Ovary (tissue), 9 donors: ENCODE results near the gene GRIPAP1. TPM values are rescaled to one million over a fixed set of nuclear protein-coding genes. Genes with fewer than 3 reads are reported as not detected.
A peak's percentile ranks its signal among the peaks of the same experiment; 100 is the strongest.

ENCODE experiments used
- DNase-seq, 5 donors: peaks; one replicate each; pipeline ENCODE4 v3.0.0-alpha.2; 2019 to 2020
- H3K27ac ChIP-seq, 2 donors: fragments of 200-600 bp; one replicate each; pipeline versions ENCODE4 v1.5.1 to v1.8.0; 2019 to 2022
- H3K27me3 ChIP-seq: fragments of 200-600 bp; one replicate; pipeline ENCODE4 v1.8.0; 2022
- H3K36me3 ChIP-seq: fragments of 200-600 bp; sonication (generic); one replicate; pipeline ENCODE4 v1.5.1; 2019
- H3K4me1 ChIP-seq: one replicate; pipeline ENCODE4 v1.8.1; 2013; ENCODE audit warnings: mild to moderate bottlenecking, moderate library complexity; ENCODE audit not compliant: insufficient read depth
- H3K4me3 ChIP-seq: fragments of 200-600 bp; sonication (generic); one replicate; pipeline ENCODE4 v1.5.1; 2017
- H3K9me3 ChIP-seq, 2 donors: fragments of 200-600 bp in 1 of 2; sonication (generic) in 1 of 2; one replicate each; pipeline versions ENCODE4 v1.5.1 to v1.8.1; 2013 to 2019; ENCODE audit warnings: mild to moderate bottlenecking in 1 of 2, moderate library complexity in 1 of 2
- EP300 ChIP-seq: sonication (generic); formaldehyde crosslinking; IDR thresholded peaks from one replicate; pipeline ENCODE4 v1.6.1; 2017; ENCODE audit warnings: antibody characterized with exemption
- POLR2A ChIP-seq: fragments of 450-650 bp; IDR thresholded peaks from one replicate; pipeline ENCODE4 v1.6.1; 2017; ENCODE audit warnings: antibody characterized with exemption, mild to moderate bottlenecking, moderate library complexity
- WGBS, 3 donors: extraction: QIAGEN DNeasy Blood & Tissue Kit in 1 of 3; methylation state at CpG; one replicate each; pipeline versions ENCODE4 v1.1.5 to v1.1.7; 2013 to 2017; 5-methylcytosine and 5-hydroxymethylcytosine counted together
- intact Hi-C, 4 donors: fragments of 100-400 bp; cut with DNase I; formaldehyde crosslinking; loops; one replicate each; pipeline versions ENCODE4 v1.11.0 to v1.15.1; 2022 to 2023
- polyA plus RNA-seq, 2 donors: library from polyadenylated mRNA; stranded (reverse); fragments of 200-250 nt in 1 of 2; fragments of 350-450 nt in 1 of 2; fragmentation: Illumina TruSeq in 1 of 2; extraction: RNeasy Lipid Tissue Mini Kit (QIAGEN cat#74804) in 1 of 2; gene quantifications; one replicate each; pipeline ENCODE4 v1.2.3, GENCODE V29; 2013 to 2014
- total RNA-seq, 7 donors: library from RNA; depleted of rRNA in 2 of 7; stranded (reverse); fragments of >200 nt in 2 of 7; fragmentation: NEBNext Ultra II Directional in 3 of 7; extraction: Animal tissue kit (Norgen Biotek cat#: 25700) in 3 of 7; gene quantifications; one replicate each; pipeline versions ENCODE4 v1.1.0 to v1.2.4, GENCODE V29; 2016 to 2023
- TF ChIP-seq, protein P1 (sequence below), 3 donors: fragments of 450-650 bp in 2 of 3; fragments of 200-600 bp in 1 of 3; IDR thresholded peaks; one replicate each; pipeline versions ENCODE4 v1.5.1 to v1.8.0; 2016 to 2022; ENCODE audit warnings: antibody characterized with exemption in 3 of 3, mild to moderate bottlenecking in 1 of 3
- donor health status: DM: no; HTN: no; CAD: no; lungs with moderate emphysema.
- donor health status: DM: no; HTN: no; CAD: no.
- donor health status: Bipolar disorder and iron deficiency.
- donor health status: DM: yes; HTN: yes; CAD: no.
- donor health status: DM: no; HTN: no; CAD: no.
- donor health status: DM: yes; HTN: yes; CAD: no.

The GRIPAP1 gene
- total and polyA plus RNA-seq, 9 donors, result 20.0 to 45.0 (median 31.2) TPM

DNA sequence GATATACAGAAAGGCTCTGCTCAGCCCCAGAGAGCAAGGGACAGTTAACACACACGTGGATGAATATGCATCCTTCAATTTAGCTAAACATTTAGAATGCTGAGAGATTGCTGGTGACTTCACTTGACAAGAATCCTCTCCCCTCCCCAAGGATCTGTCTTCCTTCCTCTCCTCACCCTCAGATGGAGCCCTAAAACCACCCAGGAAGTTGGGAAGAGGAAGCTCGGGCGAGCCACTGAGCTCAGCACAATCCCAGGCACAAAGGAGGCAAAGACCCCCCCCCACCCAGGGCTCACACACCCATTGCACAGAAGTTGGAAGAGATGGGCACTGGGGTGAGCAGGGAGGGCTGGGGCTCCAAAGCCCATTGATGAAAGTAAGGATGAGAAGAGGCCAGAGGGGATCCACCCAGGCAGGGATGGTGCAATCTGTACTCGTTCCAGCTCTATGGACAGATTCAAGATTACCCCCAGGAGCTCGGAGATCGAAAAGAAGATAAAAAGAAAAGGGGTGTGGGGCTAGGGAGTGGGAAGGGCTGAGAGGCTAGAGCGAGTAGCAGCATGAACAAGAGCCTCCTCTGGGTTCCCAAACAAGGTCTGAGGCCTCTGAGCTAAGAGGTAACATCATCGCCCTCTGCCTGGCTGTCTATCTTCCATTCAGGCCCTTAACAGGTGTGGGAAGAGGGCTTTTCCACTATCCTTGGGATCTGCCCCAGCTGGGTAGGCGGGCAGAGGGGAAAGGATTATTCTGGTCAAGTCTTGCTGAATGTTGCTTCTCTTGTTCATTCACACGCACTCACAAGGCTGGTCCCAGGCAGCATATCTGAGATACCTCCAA is 39.9 kb upstream of the GRIPAP1 start:
- DNase-seq, result no peak
- no peaks in the 10 kb centered on the region for H3K4me1 ChIP-seq
- H3K27me3 ChIP-seq, result no peaks in the 10 kb centered on the region
- peak overlapping the region; percentile 61 for H3K4me3 ChIP-seq
- H3K36me3 ChIP-seq, result no peaks in the 10 kb centered on the region
- H3K9me3 ChIP-seq, result peaks cover 0 to 3% of the 10 kb centered on the region in 2 donors
- H3K27ac ChIP-seq, result peak overlapping the region; percentile 97 to 99
- 22 to 32% (median 29%) methylated on average over 10 of the region's 10 CpGs for WGBS, 3 donors
- TF ChIP-seq, protein P1, sequence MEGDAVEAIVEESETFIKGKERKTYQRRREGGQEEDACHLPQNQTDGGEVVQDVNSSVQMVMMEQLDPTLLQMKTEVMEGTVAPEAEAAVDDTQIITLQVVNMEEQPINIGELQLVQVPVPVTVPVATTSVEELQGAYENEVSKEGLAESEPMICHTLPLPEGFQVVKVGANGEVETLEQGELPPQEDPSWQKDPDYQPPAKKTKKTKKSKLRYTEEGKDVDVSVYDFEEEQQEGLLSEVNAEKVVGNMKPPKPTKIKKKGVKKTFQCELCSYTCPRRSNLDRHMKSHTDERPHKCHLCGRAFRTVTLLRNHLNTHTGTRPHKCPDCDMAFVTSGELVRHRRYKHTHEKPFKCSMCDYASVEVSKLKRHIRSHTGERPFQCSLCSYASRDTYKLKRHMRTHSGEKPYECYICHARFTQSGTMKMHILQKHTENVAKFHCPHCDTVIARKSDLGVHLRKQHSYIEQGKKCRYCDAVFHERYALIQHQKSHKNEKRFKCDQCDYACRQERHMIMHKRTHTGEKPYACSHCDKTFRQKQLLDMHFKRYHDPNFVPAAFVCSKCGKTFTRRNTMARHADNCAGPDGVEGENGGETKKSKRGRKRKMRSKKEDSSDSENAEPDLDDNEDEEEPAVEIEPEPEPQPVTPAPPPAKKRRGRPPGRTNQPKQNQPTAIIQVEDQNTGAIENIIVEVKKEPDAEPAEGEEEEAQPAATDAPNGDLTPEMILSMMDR (IDR thresholded peaks at IDR 0.05), result no peak
- TF ChIP-seq EP300 (no peak), POLR2A (no peak)
- intact Hi-C loops, result no loop called here

DNA sequence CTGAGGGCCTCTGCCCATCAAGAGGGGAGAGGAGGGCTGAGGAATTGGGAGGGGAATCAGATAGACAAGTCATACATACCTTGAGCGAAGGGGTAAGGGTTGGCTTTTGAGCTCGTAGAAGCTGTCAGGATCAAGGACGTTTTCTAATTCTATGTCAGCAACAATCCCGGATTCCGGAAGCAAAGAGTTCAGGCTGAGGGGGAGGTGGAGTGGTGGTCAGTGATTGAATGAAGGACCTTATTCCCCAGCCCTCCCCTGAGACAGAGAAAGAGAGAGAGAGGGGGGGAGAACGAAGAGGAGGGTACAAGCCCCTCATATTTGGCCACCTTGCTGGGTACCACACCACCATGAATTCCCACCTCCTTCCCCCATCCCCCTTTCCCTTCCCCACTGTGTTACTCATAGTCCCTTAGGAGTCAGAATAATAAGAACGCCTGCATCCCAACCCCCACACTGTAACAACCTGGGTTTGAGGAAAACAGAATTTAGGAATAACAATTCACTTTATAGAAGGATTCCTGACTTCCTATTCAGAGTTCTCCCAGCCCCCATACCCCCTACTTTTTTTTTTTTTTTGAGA is 38.4 kb upstream of the GRIPAP1 start:
- intact Hi-C loops, result no loop called here
- H3K27me3 ChIP-seq, result no peaks in the 10 kb centered on the region
- H3K4me1 ChIP-seq, result no peaks in the 10 kb centered on the region
- TF ChIP-seq EP300, result no peak
- TF ChIP-seq, protein P1 (IDR thresholded peaks at IDR 0.05), result no peak
- TF ChIP-seq POLR2A, result peak; percentile 5
- peaks cover 0 to 3% of the 10 kb centered on the region in 2 donors for H3K9me3 ChIP-seq
- no peaks in the 10 kb centered on the region for H3K36me3 ChIP-seq
- H3K27ac ChIP-seq, result peak overlapping the region; percentile 65 to 97
- peak in 1 of 5 donors; percentile 42 for DNase-seq
- H3K4me3 ChIP-seq, result peak overlapping the region; percentile 61
- WGBS, 3 donors, result 24 to 36% (median 29%) methylated on average over 7 of the region's 7 CpGs

DNA sequence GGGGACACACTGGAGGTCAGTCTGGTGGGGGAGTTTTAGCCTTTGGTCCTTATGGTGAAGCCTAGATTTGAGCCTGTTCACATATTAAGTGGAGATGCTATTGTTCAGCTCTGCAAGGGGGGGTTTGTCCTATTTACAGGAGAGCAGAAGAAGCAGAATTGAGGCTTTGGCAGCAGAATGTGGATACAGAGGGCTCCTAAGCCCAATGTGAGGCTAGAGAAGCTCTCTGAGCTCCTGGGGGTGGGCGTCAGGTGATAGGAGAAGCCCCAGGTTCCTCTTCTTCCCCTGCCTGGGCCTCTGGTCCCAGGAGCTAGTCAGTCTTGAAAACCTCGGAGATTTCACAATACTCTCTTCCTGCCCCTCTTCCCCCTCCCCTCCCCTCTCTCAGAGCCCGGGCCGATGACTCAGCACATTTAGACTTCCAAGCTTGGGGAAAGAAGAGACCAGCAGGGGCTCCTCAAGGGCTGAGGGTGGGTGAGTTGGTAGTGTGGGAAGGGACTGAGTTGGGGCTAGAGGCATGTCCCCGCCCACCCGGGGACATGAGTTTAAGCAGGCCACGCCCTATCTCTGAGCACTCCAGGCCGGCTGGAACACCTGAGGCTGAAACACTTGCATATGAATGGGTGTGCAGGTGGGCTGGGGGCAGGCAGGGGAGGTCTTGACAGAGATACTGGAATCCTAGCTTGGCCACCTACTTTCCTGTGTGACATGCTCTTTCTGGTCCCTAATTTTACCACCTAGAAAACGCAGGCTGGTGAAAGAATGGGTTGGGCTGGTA is 37.7 kb upstream of the GRIPAP1 start:
- H3K36me3 ChIP-seq, result no peaks in the 10 kb centered on the region
- H3K9me3 ChIP-seq, result peaks cover 0 to 3% of the 10 kb centered on the region in 2 donors
- no peaks in the 10 kb centered on the region for H3K4me1 ChIP-seq
- H3K27me3 ChIP-seq, result no peaks in the 10 kb centered on the region
- H3K4me3 ChIP-seq, result peak overlapping the region; percentile 61
- WGBS, 3 donors, result 30 to 34% (median 31%) methylated on average over 9 of the region's 9 CpGs
- peak overlapping the region; percentile 65 to 97 for H3K27ac ChIP-seq
- intact Hi-C loops, result no loop called here
- TF ChIP-seq, protein P1 (IDR thresholded peaks at IDR 0.05), result peak in 1 of 3 donors; percentile 37
- no peak for TF ChIP-seq EP300
- DNase-seq, result peak; percentile 75 to 90 (median 85)

- WGBS, 3 donors, result 86 to 92% (median 88%) methylated on average over 15 of the region's 15 CpGs
- H3K27ac ChIP-seq, result no peak overlapping the region
- H3K27me3 ChIP-seq, result no peaks in the 10 kb centered on the region
- no peak for DNase-seq
- intact Hi-C loops, result no loop called here
- no peaks in the 10 kb centered on the region for H3K9me3 ChIP-seq
- no peaks in the 10 kb centered on the region for H3K36me3 ChIP-seq
- H3K4me1 ChIP-seq, result peaks cover 2% of the 10 kb centered on the region
- TF ChIP-seq, protein P1 (IDR thresholded peaks at IDR 0.05), result no peak
- TF ChIP-seq EP300, result no peak
- TF ChIP-seq POLR2A, result no peak
- H3K4me3 ChIP-seq, result no peak overlapping the region
Measured at GRCh38 chrX:49037883-49038475, 35.9 kb upstream of the GRIPAP1 start.
